ENCODE measurements around the gene GMEB1. TPM values are rescaled to one million over a fixed set of nuclear protein-coding genes. Genes with fewer than 3 reads are reported as not detected.

The GMEB1 gene
- total RNA-seq, 1 donor from 2014 or later, result 12.6 TPM

GRCh38 chr1:28663871-28664470 is 4.6 kb upstream of the GMEB1 start:
- Mint-ChIP-seq H3K27me3 (ENCODE audit: low read depth, unreplicated experiment) (no peaks in the 10 kb centered on the region), H3K36me3 (ENCODE audit: low read depth, unreplicated experiment) (no peaks in the 10 kb centered on the region), H3K4me1 (ENCODE audit: low read depth, unreplicated experiment) (peaks cover 12% of the 10 kb centered on the region), H3K4me3 (ENCODE audit: unreplicated experiment) (no peak overlapping the region), H3K27ac (ENCODE audit: unreplicated experiment) (no peak overlapping the region), H3K9me3 (ENCODE audit: unreplicated experiment) (no peaks in the 10 kb centered on the region)
- Histone ChIP-seq H4K20me1 (ENCODE audit: insufficient read depth, low read length) (no peaks in the 10 kb centered on the region), H3K9me3 (ENCODE audit: insufficient read depth, low read depth, low read length) (no peaks in the 10 kb centered on the region), H3K4me2 (ENCODE audit: low read length) (no peak overlapping the region), H3K4me1 (ENCODE audit: insufficient read depth, low read length) (peaks cover 6% of the 10 kb centered on the region), H3K79me2 (ENCODE audit: insufficient read depth, low read length) (peaks cover 4% of the 10 kb centered on the region), H3K36me3 (ENCODE audit: insufficient read depth, low read length) (no peaks in the 10 kb centered on the region), H3K9ac (ENCODE audit: low read length) (no peak overlapping the region), H3K4me3 (ENCODE audit: insufficient read depth, low read depth, low read length) (no peak overlapping the region), H2AFZ (ENCODE audit: low read depth, low read length) (no peak overlapping the region), H3K27me3 (ENCODE audit: insufficient read depth, low read length) (no peaks in the 10 kb centered on the region), H3K27ac (ENCODE audit: low read depth, low read length) (no peak overlapping the region)
- DNase-seq (ENCODE audit: low read depth) (no peak), FAIRE-seq (no peak)
- TF ChIP-seq EZH2 (IDR thresholded peaks at IDR 0.05; ENCODE audit: insufficient read depth, low read length) (no peak), CTCF (IDR thresholded peaks at IDR 0.05; ENCODE audit: insufficient read depth, low read depth, low read length) (no peak)

GRCh38 chr1:28666806-28667205 is 1.8 kb upstream of the GMEB1 start:
- Mint-ChIP-seq H3K9me3 (ENCODE audit: unreplicated experiment) (no peaks in the 10 kb centered on the region), H3K27me3 (ENCODE audit: low read depth, unreplicated experiment) (no peaks in the 10 kb centered on the region), H3K27ac (ENCODE audit: unreplicated experiment) (no peak overlapping the region)

More at GRCh38 chr1:28666806-28667205, 1.8 kb upstream of the GMEB1 start:
- H3K9me3 ChIP-seq (ENCODE audit: insufficient read depth, low read depth, low read length), result no peaks in the 10 kb centered on the region
- H3K4me2 ChIP-seq (ENCODE audit: low read length), result no peak overlapping the region
- DNase-seq (ENCODE audit: low read depth), result no peak
- TF ChIP-seq EZH2 (IDR thresholded peaks at IDR 0.05; ENCODE audit: insufficient read depth, low read length) (no peak), CTCF (IDR thresholded peaks at IDR 0.05; ENCODE audit: insufficient read depth, low read depth, low read length) (no peak)
- no peak overlapping the region for H3K4me3 ChIP-seq (ENCODE audit: insufficient read depth, low read depth, low read length)
- H3K4me3 Mint-ChIP-seq (ENCODE audit: unreplicated experiment), result no peak overlapping the region
- H3K79me2 ChIP-seq (ENCODE audit: insufficient read depth, low read length), result peaks cover 26% of the 10 kb centered on the region
- peaks cover 12% of the 10 kb centered on the region for H3K4me1 ChIP-seq (ENCODE audit: insufficient read depth, low read length)
- H2AFZ ChIP-seq (ENCODE audit: low read depth, low read length), result no peak overlapping the region
- H3K27me3 ChIP-seq (ENCODE audit: insufficient read depth, low read length), result no peaks in the 10 kb centered on the region
- FAIRE-seq, result no peak
- peaks cover 12% of the 10 kb centered on the region for H3K4me1 Mint-ChIP-seq (ENCODE audit: low read depth, unreplicated experiment)
- no peaks in the 10 kb centered on the region for H3K36me3 ChIP-seq (ENCODE audit: insufficient read depth, low read length)
- no peaks in the 10 kb centered on the region for H4K20me1 ChIP-seq (ENCODE audit: insufficient read depth, low read length)
- H3K27ac ChIP-seq (ENCODE audit: low read depth, low read length), result no peak overlapping the region
- H3K36me3 Mint-ChIP-seq (ENCODE audit: low read depth, unreplicated experiment), result no peaks in the 10 kb centered on the region
- H3K9ac ChIP-seq (ENCODE audit: low read length), result no peak overlapping the region
